ENCODE data around the gene LDB2.

Gene LDB2

GRCh38 chr4:16488084-16488483, 410.4 kb downstream of the LDB2 start:
- DNase-seq (ENCODE audit: low read depth), result no peak
- H3K4me3 ChIP-seq (ENCODE audit: low read length), result no peak overlapping the region
- TF ChIP-seq CTCF (conservative IDR thresholded peaks at IDR 0.05; ENCODE audit: low read depth, low read length), result no peak

- H3K4me3 ChIP-seq (ENCODE audit: low read length), result no peak overlapping the region
- TF ChIP-seq CTCF (conservative IDR thresholded peaks at IDR 0.05; ENCODE audit: low read depth, low read length), result no peak
- no peak for DNase-seq (ENCODE audit: low read depth)
Observed at GRCh38 chr4:16484711-16485110, 413.7 kb downstream of the LDB2 start.

- no peak for DNase-seq (ENCODE audit: low read depth)
- no peak for TF ChIP-seq CTCF (conservative IDR thresholded peaks at IDR 0.05; ENCODE audit: low read depth, low read length)
Observed at GRCh38 chr4:16483540-16483939, 414.9 kb downstream of the LDB2 start.

GRCh38 chr4:16480011-16480410, 418.4 kb downstream of the LDB2 start:
- H3K4me3 ChIP-seq (ENCODE audit: low read length), result no peak overlapping the region
- DNase-seq (ENCODE audit: low read depth), result no peak
- TF ChIP-seq CTCF (conservative IDR thresholded peaks at IDR 0.05; ENCODE audit: low read depth, low read length), result no peak

More at GRCh38 chr4:16483540-16483939, 414.9 kb downstream of the LDB2 start:
- no peak overlapping the region for H3K4me3 ChIP-seq (ENCODE audit: low read length)

- no peak overlapping the region for H3K4me3 ChIP-seq (ENCODE audit: low read length)
- TF ChIP-seq CTCF (conservative IDR thresholded peaks at IDR 0.05; ENCODE audit: low read depth, low read length), result no peak
- DNase-seq (ENCODE audit: low read depth), result no peak
Observed at GRCh38 chr4:16472537-16472936, 425.9 kb downstream of the LDB2 start.

- H3K4me3 ChIP-seq (ENCODE audit: low read length), result no peak overlapping the region
- no peak for TF ChIP-seq CTCF (conservative IDR thresholded peaks at IDR 0.05; ENCODE audit: low read depth, low read length)
- DNase-seq (ENCODE audit: low read depth), result no peak
Observed at GRCh38 chr4:16467061-16467460, 431.4 kb downstream of the LDB2 start.

- no peak for DNase-seq (ENCODE audit: low read depth)
Observed at GRCh38 chr4:16466581-16466980, 431.9 kb downstream of the LDB2 start.

More at GRCh38 chr4:16466581-16466980, 431.9 kb downstream of the LDB2 start:
- TF ChIP-seq CTCF (conservative IDR thresholded peaks at IDR 0.05; ENCODE audit: low read depth, low read length), result no peak
- no peak overlapping the region for H3K4me3 ChIP-seq (ENCODE audit: low read length)
